K562 (cell line): Measurements from ENCODE around the gene APBA2. TPM values are rescaled to one million over a fixed set of nuclear protein-coding genes. Genes with fewer than 3 reads are reported as not detected.

Experiments used
- ATAC-seq: fragments of 200-7000 bp; cut with Tn5 transposase; 3 replicates; pipeline ENCODE4 v1.9.1; 2020; ENCODE audit warnings: moderate library complexity
- BruUV-seq: library from RNA; stranded (reverse); fragments of 400-500 nt; replicated peaks from 2 replicates; lab custom pipeline; 2021; lab: Mats Ljungman, UMichigan
- CTCF ChIA-PET: fragments of 300-600 bp; formaldehyde crosslinking; extraction: SDS; loops from one replicate; lab custom pipeline; 2021; ENCODE audit warnings: low intra/inter-chr PET ratio; lab: Yijun Ruan, JAX
- POLR2A ChIA-PET: fragments of 300-600, 350-650 bp; sonication (Branson Sonifier 250); formaldehyde crosslinking; extraction: SDS; loops from one replicate; lab custom pipeline; 2021; ENCODE audit warnings: antibody characterized with exemption, inconsistent platforms; lab: Yijun Ruan, JAX
- DNase-seq, 4 experiments: peaks; one replicate each; pipeline versions ENCODE4 v3.0.0 to v3.0.0-alpha.2; 2011 to 2018; ENCODE audit warnings: low spot score in 3 of 4, mixed read lengths in 3 of 4; ENCODE audit errors: extremely low read depth in 1 of 4
- FAIRE-seq: peaks from 2 replicates; lab custom pipeline; 2011; peaks lifted over from hg19 to GRCh38; lab: Jason Lieb, UNC
- H2AFZ ChIP-seq: 2 replicates; pipeline ENCODE4 v1.6.0; 2011; ENCODE audit warnings: low read depth, low read length, control low read depth, inconsistent platforms
- H3K27ac ChIP-seq: fragments of 200-600 bp; 3 replicates; pipeline ENCODE4 v1.8.0; 2011; ENCODE audit warnings: low read depth, mild to moderate bottlenecking, control low read depth, inconsistent platforms, low read length, moderate library complexity, mixed read lengths; ENCODE audit errors: extremely low read depth
- H3K27me3 ChIP-seq, 2 experiments: fragments of 300-600 bp in 1 of 2; 2 replicates in 1 of 2; 3 replicates in 1 of 2; pipeline versions ENCODE4 v1.6.0 to v1.8.0; 2011; ENCODE audit warnings: inconsistent platforms in 2 of 2, low read length in 2 of 2, mild to moderate bottlenecking in 1 of 2, mixed read lengths in 1 of 2, moderate library complexity in 1 of 2; ENCODE audit not compliant: control insufficient read depth in 2 of 2, insufficient read depth in 2 of 2
- H3K36me3 ChIP-seq: fragments of 300-600 bp; 3 replicates; pipeline ENCODE4 v1.8.0; 2011; ENCODE audit warnings: mild to moderate bottlenecking, low read length, inconsistent platforms; ENCODE audit not compliant: control insufficient read depth, insufficient read depth
- H3K4me1 ChIP-seq, 2 experiments: fragments of 200-600 bp in 1 of 2; replicated peaks in 1 of 2; 2 replicates in 1 of 2; 3 replicates in 1 of 2; pipeline versions ENCODE4 v1.5.1 to v1.8.0; 2011; ENCODE audit warnings: inconsistent platforms in 2 of 2, low read length in 2 of 2, mild to moderate bottlenecking in 1 of 2, mixed read lengths in 1 of 2, moderate library complexity in 1 of 2; ENCODE audit not compliant: control insufficient read depth in 2 of 2, insufficient read depth in 2 of 2
- H3K4me2 ChIP-seq: 2 replicates; pipeline ENCODE4 v1.6.1; 2011; ENCODE audit warnings: low read length, control low read depth, inconsistent platforms, mixed read lengths; ENCODE audit not compliant: insufficient read depth
- H3K4me3 ChIP-seq: fragments of 200-600 bp; sonication (generic), shearing (Covaris generic); 2 replicates; pipeline ENCODE4 v1.5.1; 2016; ENCODE audit warnings: control low read depth, inconsistent platforms
- H3K79me2 ChIP-seq: fragments of 200-600 bp; 3 replicates; pipeline ENCODE4 v1.8.0; 2011; ENCODE audit warnings: low read length, inconsistent platforms; ENCODE audit not compliant: control insufficient read depth, insufficient read depth
- H3K9ac ChIP-seq, 2 experiments: 2 replicates each; pipeline versions ENCODE4 v1.6.0 to v1.6.1; 2011; ENCODE audit warnings: low read depth in 2 of 2, low read length in 2 of 2, control low read depth in 1 of 2, inconsistent platforms in 1 of 2, mild to moderate bottlenecking in 1 of 2, mixed read lengths in 1 of 2; ENCODE audit not compliant: insufficient read depth in 1 of 2
- H3K9me1 ChIP-seq: one replicate; pipeline ENCODE4 v1.6.0; 2011; ENCODE audit warnings: inconsistent platforms, mild to moderate bottlenecking, low read length, moderate library complexity; ENCODE audit not compliant: control insufficient read depth, insufficient read depth
- H3K9me3 ChIP-seq: replicated peaks from 2 replicates; pipeline ENCODE4 v1.5.1; 2011; ENCODE audit warnings: low read depth, low read length, inconsistent platforms; ENCODE audit not compliant: control insufficient read depth, insufficient read depth
- H4K20me1 ChIP-seq: replicated peaks from 2 replicates; pipeline ENCODE4 v1.6.1; 2011; ENCODE audit warnings: low read length, inconsistent platforms, mixed read lengths; ENCODE audit not compliant: control insufficient read depth, insufficient read depth
- ELF1 ChIP-seq: fragments of 200-800 bp; sonication (Bioruptor generic); IDR thresholded peaks from 2 replicates; pipeline ENCODE4 v1.6.1; 2016; ENCODE audit warnings: missing genetic modification characterization, missing compliant biosample characterization
- GTF2A2 ChIP-seq: IDR thresholded peaks from 2 replicates; pipeline ENCODE4 v1.6.1; 2016; ENCODE audit warnings: mild to moderate bottlenecking, missing genetic modification characterization, missing compliant biosample characterization
- HDAC1 ChIP-seq, 2 experiments: fragments of 450-650 bp; IDR thresholded peaks; 2 replicates each; pipeline ENCODE4 v1.6.1; 2016 to 2017; ENCODE audit warnings: inconsistent platforms in 1 of 2, mild to moderate bottlenecking in 1 of 2, moderate library complexity in 1 of 2
- HIVEP1 ChIP-seq: fragments of 250-450 bp; sonication (Bioruptor Pico); IDR thresholded peaks from 2 replicates; pipeline ENCODE4 v1.4.0; 2020; ENCODE audit warnings: mild to moderate bottlenecking
- HSF4 ChIP-seq: fragments of 250-450 bp; sonication (Bioruptor Pico); IDR thresholded peaks from 2 replicates; pipeline ENCODE4 v2.1.2; 2022; ENCODE audit warnings: mild to moderate bottlenecking, moderate library complexity, borderline replicate concordance
- KLF1 ChIP-seq: fragments of 450-650 bp; IDR thresholded peaks from 2 replicates; pipeline ENCODE4 v1.6.1; 2016; ENCODE audit warnings: missing genetic modification characterization, missing compliant biosample characterization
- NFXL1 ChIP-seq: fragments of 450-650 bp; formaldehyde crosslinking; IDR thresholded peaks from 2 replicates; pipeline ENCODE4 v1.4.0; 2021; ENCODE audit warnings: mild to moderate bottlenecking
- PRPF4 ChIP-seq: fragments of 200-400 bp; formaldehyde crosslinking; IDR thresholded peaks from one replicate; pipeline ENCODE4 v1.6.1; 2017; ENCODE audit warnings: low read length, low read depth, mild to moderate bottlenecking; ENCODE audit not compliant: insufficient read depth, poor library complexity, severe bottlenecking
- PTRF ChIP-seq: fragments of 450-650 bp; IDR thresholded peaks from 2 replicates; pipeline ENCODE4 v1.6.1; 2016; ENCODE audit warnings: mild to moderate bottlenecking, missing genetic modification characterization, missing compliant biosample characterization
- RBM22 ChIP-seq: fragments of 200-400 bp; formaldehyde crosslinking; IDR thresholded peaks from 2 replicates; pipeline ENCODE4 v1.6.1; 2018; ENCODE audit warnings: low read length, low read depth; ENCODE audit not compliant: poor library complexity, severe bottlenecking
- SMAD4 ChIP-seq: fragments of 250-450 bp; sonication (Bioruptor Pico); conservative IDR thresholded peaks from 2 replicates; pipeline ENCODE4 v1.8.0; 2021; ENCODE audit warnings: inconsistent platforms, mild to moderate bottlenecking, moderate library complexity
- SNRNP70 ChIP-seq: fragments of 200-400 bp; formaldehyde crosslinking; optimal IDR thresholded peaks from 2 replicates; pipeline ENCODE3; 2017; ENCODE audit warnings: low read depth, low read length
- SRSF1 ChIP-seq: fragments of 200-400 bp; formaldehyde crosslinking; IDR thresholded peaks from 2 replicates; pipeline ENCODE4 v1.6.1; 2017; ENCODE audit warnings: mild to moderate bottlenecking, low read depth, low read length, moderate library complexity
- ZNF354B ChIP-seq: fragments of 250-450 bp; sonication (Bioruptor Pico); IDR thresholded peaks from 2 replicates; pipeline ENCODE4 v1.4.0; 2020
- ZSCAN32 ChIP-seq: fragments of 450-650 bp; formaldehyde crosslinking; IDR thresholded peaks from 2 replicates; pipeline ENCODE4 v1.4.0; 2020; ENCODE audit warnings: mild to moderate bottlenecking, moderate library complexity
- WGBS: fragments of 100-300 bp; shearing (Covaris generic); methylation state at CpG from one replicate; pipeline ENCODE4 v1.1.6; 2016; ENCODE audit warnings: low coverage, mixed read lengths; ENCODE audit not compliant: insufficient coverage; ENCODE audit errors: missing lambda C conversion rate; 5-methylcytosine and 5-hydroxymethylcytosine counted together
- in situ Hi-C: fragments of 300-500 bp; cut with MboI; formaldehyde crosslinking; loops from 4 replicates; pipeline ENCODE4 v1.15.0; 2018; ENCODE audit warnings: inconsistent platforms, mixed read lengths
- intact Hi-C: fragments of 100-400 bp; cut with micrococcal nuclease; formaldehyde crosslinking; loops from 2 replicates; pipeline ENCODE4 v1.14.2; 2022
- polyA plus RNA-seq, 8 experiments: library from polyadenylated mRNA; depleted of rRNA in 4 of 8; stranded (reverse) in 5 of 8; unstranded in 3 of 8; fragments of >200 nt; fragmentation: Nextera tagmentation in 2 of 8; fragmentation: Illumina TruSeq in 1 of 8; extraction: Ambion mirVana in 2 of 8; extraction: Trizol in 1 of 8; gene quantifications; 2 replicates each; pipeline versions ENCODE4 v1.2.1 to v1.2.3, GENCODE V29; 2011 to 2014; ENCODE audit warnings: inconsistent platforms in 1 of 8, missing spikeins in 1 of 8
- total RNA-seq, 7 experiments: library from RNA; depleted of rRNA in 6 of 7; stranded (reverse); fragments of >200 nt in 6 of 7; fragmentation: Illumina TruSeq in 2 of 7; extraction: Trizol in 2 of 7; gene quantifications; 2 replicates each; pipeline versions ENCODE4 v1.2.1 to v1.2.3, GENCODE V29; 2011 to 2021; ENCODE audit warnings: low replicate concordance in 1 of 7
- TF ChIP-seq, protein P1 (sequence below): sonication (generic); formaldehyde crosslinking; IDR thresholded peaks from 2 replicates; pipeline ENCODE4 v1.9.0; 2022; ENCODE audit warnings: mild to moderate bottlenecking, missing genetic modification reagents
- TF ChIP-seq, protein P2 (sequence below): sonication (generic); formaldehyde crosslinking; IDR thresholded peaks from 2 replicates; pipeline ENCODE4 v1.8.0; 2022; ENCODE audit warnings: mild to moderate bottlenecking, missing genetic modification reagents
- TF ChIP-seq, protein P3 (sequence below): fragments of 450-650 bp; IDR thresholded peaks from 2 replicates; pipeline ENCODE4 v1.6.1; 2018; ENCODE audit not compliant: partially characterized antibody
- TF ChIP-seq, protein P4 (sequence below): fragments of 250-450 bp; sonication (Bioruptor Pico); IDR thresholded peaks from 2 replicates; pipeline ENCODE4 v1.5.0; 2021

Gene APBA2
- total and polyA plus RNA-seq, 9 of the 15 experiments (the other 6 are each of a cell fraction or from before 2014, with no cell fraction given): 0.24 to 40.9 (median 25.2) TPM

DNA sequence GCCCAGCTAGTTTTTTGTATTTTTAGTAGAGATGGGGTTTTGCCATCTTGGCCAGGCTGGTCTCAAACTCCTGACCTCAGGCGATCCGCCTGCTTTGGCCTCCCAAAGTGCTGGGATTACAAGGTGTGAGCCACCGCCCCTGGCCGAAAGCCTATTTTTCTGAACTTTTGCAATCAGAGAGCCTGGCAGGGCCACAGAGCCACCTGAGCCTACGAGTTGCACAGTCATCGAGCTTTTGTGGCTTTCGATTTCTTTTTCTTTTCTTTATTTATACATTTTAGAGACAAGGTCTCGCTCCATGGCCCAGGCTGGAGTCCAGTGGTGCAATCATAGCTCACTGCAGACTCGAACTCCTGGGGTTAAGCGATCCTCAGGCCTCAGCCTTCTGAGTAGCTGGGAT, 243.4 kb downstream of the APBA2 start:
- H3K27me3 ChIP-seq: peaks cover 14 to 39% of the 10 kb centered on the region in 2 experiments; a peak in 4 of 5 replicates
- H3K4me3 ChIP-seq: no peak overlapping the region
- BruUV-seq: no TSS peak
- WGBS: 17% methylated on average over 10 of the region's 10 CpGs
- ChIA-PET POLR2A (interaction anchor here (0.7 to 1.3 kb wide), 3 partner anchors 11 to 415 kb away, joined by 3 to 4 read pairs (median 3); no protein-coding TSS in a partner anchor), CTCF (no interaction called here)
- FAIRE-seq: no peak
- H3K4me1 ChIP-seq: peaks cover 7 to 36% of the 10 kb centered on the region in 2 experiments; a peak in 4 of 5 replicates
- no peak for DNase-seq
- H3K9ac ChIP-seq: no peak overlapping the region
- H3K36me3 ChIP-seq: no peaks in the 10 kb centered on the region
- intact Hi-C loops: no loop called here
- H3K79me2 ChIP-seq: no peaks in the 10 kb centered on the region
- in situ Hi-C loops: no loop called here
- no peaks in the 10 kb centered on the region for H3K9me3 ChIP-seq
- H2AFZ ChIP-seq: no peak overlapping the region
- no peak overlapping the region for H3K27ac ChIP-seq
- no peak for ATAC-seq
- no peak overlapping the region for H3K4me2 ChIP-seq
- H3K9me1 ChIP-seq: no peaks in the 10 kb centered on the region
- peaks cover 18% of the 10 kb centered on the region for H4K20me1 ChIP-seq
- TF ChIP-seq SNRNP70 (no peak), NFXL1 (CRISPR knock-in tag) (no peak), PRPF4 (no peak), SMAD4 (no peak), HDAC1 (IDR thresholded peaks at IDR 0.05) (no peak), HSF4 (CRISPR knock-in tag) (no peak), ELF1 (tag) (no peak), GTF2A2 (tag) (no peak), RBM22 (no peak), ZNF354B (CRISPR knock-in tag) (no peak), ZSCAN32 (CRISPR knock-in tag) (no peak), KLF1 (tag) (no peak), HIVEP1 (CRISPR knock-in tag) (no peak), SRSF1 (no peak), PTRF (tag) (no peak)
- TF ChIP-seq, protein P1, sequence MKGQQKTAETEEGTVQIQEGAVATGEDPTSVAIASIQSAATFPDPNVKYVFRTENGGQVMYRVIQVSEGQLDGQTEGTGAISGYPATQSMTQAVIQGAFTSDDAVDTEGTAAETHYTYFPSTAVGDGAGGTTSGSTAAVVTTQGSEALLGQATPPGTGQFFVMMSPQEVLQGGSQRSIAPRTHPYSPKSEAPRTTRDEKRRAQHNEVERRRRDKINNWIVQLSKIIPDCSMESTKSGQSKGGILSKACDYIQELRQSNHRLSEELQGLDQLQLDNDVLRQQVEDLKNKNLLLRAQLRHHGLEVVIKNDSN: no peak
- TF ChIP-seq, protein P2, sequence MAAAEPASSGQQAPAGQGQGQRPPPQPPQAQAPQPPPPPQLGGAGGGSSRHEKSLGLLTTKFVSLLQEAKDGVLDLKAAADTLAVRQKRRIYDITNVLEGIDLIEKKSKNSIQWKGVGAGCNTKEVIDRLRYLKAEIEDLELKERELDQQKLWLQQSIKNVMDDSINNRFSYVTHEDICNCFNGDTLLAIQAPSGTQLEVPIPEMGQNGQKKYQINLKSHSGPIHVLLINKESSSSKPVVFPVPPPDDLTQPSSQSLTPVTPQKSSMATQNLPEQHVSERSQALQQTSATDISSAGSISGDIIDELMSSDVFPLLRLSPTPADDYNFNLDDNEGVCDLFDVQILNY (CRISPR knock-in tag): no peak
- TF ChIP-seq, protein P3, sequence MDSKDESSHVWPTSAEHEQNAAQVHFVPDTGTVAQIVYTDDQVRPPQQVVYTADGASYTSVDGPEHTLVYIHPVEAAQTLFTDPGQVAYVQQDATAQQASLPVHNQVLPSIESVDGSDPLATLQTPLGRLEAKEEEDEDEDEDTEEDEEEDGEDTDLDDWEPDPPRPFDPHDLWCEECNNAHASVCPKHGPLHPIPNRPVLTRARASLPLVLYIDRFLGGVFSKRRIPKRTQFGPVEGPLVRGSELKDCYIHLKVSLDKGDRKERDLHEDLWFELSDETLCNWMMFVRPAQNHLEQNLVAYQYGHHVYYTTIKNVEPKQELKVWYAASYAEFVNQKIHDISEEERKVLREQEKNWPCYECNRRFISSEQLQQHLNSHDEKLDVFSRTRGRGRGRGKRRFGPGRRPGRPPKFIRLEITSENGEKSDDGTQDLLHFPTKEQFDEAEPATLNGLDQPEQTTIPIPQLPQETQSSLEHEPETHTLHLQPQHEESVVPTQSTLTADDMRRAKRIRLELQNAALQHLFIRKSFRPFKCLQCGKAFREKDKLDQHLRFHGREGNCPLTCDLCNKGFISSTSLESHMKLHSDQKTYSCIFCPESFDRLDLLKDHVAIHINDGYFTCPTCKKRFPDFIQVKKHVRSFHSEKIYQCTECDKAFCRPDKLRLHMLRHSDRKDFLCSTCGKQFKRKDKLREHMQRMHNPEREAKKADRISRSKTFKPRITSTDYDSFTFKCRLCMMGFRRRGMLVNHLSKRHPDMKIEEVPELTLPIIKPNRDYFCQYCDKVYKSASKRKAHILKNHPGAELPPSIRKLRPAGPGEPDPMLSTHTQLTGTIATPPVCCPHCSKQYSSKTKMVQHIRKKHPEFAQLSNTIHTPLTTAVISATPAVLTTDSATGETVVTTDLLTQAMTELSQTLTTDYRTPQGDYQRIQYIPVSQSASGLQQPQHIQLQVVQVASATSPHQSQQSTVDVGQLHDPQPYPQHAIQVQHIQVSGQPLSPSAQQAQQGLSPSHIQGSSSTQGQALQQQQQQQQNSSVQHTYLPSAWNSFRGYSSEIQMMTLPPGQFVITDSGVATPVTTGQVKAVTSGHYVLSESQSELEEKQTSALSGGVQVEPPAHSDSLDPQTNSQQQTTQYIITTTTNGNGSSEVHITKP: no peak
- TF ChIP-seq, protein P4, sequence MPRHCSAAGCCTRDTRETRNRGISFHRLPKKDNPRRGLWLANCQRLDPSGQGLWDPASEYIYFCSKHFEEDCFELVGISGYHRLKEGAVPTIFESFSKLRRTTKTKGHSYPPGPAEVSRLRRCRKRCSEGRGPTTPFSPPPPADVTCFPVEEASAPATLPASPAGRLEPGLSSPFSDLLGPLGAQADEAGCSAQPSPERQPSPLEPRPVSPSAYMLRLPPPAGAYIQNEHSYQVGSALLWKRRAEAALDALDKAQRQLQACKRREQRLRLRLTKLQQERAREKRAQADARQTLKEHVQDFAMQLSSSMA (CRISPR knock-in tag): no peak
